Measurements from ENCODE around the gene TMOD1.

DNA sequence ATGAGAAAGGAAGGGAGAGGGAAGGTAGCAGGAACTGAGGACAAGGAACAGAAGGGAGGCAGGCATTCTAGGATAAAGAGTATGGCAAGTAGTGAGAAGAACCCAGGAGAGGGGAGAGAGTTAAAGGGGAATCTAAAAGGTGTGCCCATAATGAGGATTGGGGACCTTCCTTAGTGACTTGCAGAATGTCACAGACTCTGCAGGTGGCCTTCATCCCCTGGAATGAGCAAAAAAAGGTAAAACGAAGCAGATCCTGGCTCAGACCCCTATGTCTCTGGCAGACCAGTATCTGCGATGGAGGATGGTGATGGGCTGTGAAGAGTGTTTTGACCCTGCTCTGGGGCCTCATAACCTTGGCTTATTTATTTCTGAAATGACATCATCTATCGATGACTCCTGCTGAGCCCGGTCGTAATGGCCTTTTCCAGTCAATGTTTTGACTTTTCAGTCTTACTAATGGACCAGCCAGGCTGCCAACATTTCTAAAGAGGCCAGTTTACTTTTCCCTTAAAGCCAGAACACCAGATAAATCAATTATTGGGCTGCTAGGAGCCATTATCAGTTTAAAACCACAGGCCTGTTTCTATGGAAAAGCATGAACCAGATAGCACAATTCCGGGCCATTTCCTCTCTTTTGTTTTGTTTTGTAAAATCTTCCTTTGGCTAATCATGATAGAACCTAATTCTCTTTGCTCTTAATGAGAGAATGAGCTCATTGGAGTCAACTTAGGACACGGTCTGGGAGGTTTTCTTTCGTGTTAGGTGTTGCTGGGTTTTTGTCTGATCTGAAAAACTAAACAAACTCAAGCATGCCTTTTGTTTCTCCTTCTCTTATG lies 3.1 kb downstream of the TMOD1 start:
- TF ChIP-seq CTCF (IDR thresholded peaks at IDR 0.05) (no peak), POLR2A (IDR thresholded peaks at IDR 0.05) (no peak), EP300 (IDR thresholded peaks at IDR 0.05) (peak in 1 of 2 donors; percentile 17)
